Thoracic aorta (tissue), 2 donors: ENCODE measurements around the gene FAM184B. TPM values are rescaled to one million over a fixed set of nuclear protein-coding genes. Genes with fewer than 3 reads are reported as not detected.
"Not testable (repeated sequence)": the region's sequence is repeated elsewhere in the genome, so short reads cannot be mapped to it uniquely, and the experiment has no call there.

Experiments used
- ATAC-seq: fragments of 150-250 bp; one replicate; pipeline ENCODE4 v1.8.0; 2017; ENCODE audit warnings: low read depth; ENCODE audit not compliant: insufficient number of reproducible peaks, low FRiP score
- DNase-seq: peaks from one replicate; pipeline ENCODE4 v3.0.0-alpha.2; 2020; ENCODE audit warnings: low spot score
- H3K27ac ChIP-seq, 2 donors: fragments of 200-600 bp; sonication (generic); 1 replicate in 1 of 2; 2 replicates in 1 of 2; pipeline ENCODE4 v1.5.1; 2016; ENCODE audit warnings: mild to moderate bottlenecking in 2 of 2, moderate library complexity in 2 of 2
- H3K27me3 ChIP-seq: fragments of 200-600 bp; sonication (generic); replicated peaks from 2 replicates; pipeline ENCODE4 v1.6.0; 2016; ENCODE audit warnings: mild to moderate bottlenecking; ENCODE audit not compliant: insufficient read depth
- H3K36me3 ChIP-seq: fragments of 200-600 bp; sonication (generic); one replicate; pipeline ENCODE4 v1.5.1; 2016
- H3K4me1 ChIP-seq, 2 donors: fragments of 200-600 bp; sonication (generic); 1 replicate in 1 of 2; 2 replicates in 1 of 2; pipeline versions ENCODE4 v1.5.1 to v1.6.0; 2016; ENCODE audit warnings: low read depth in 2 of 2, mild to moderate bottlenecking in 1 of 2; ENCODE audit not compliant: control insufficient read depth in 1 of 2
- H3K4me3 ChIP-seq: fragments of 200-600 bp; sonication (generic); 2 replicates; pipeline ENCODE4 v1.5.1; 2016; ENCODE audit warnings: mild to moderate bottlenecking
- H3K9me3 ChIP-seq: fragments of 200-600 bp; sonication (generic); 2 replicates; pipeline ENCODE4 v1.5.1; 2016
- CTCF ChIP-seq: fragments of 200-600 bp; sonication (generic); IDR thresholded peaks from one replicate; pipeline ENCODE4 v1.5.1; 2019; ENCODE audit warnings: antibody characterized with exemption
- total RNA-seq, 2 donors: library from RNA; depleted of rRNA; stranded (reverse); fragments of >200 nt; gene quantifications; one replicate each; pipeline versions ENCODE4 v1.1.0 to v1.2.3, GENCODE V29; 2016

FAM184B gene
- total RNA-seq, 2 donors from 2014 or later: not detected

GRCh38 chr4:17713779-17714178 lies 67.6 kb downstream of the FAM184B start:
- DNase-seq (no peak), ATAC-seq (no peak)
- Histone ChIP-seq H3K27ac (no peak overlapping the region), H3K27me3 (no peaks in the 10 kb centered on the region), H3K4me1 (peaks cover 0 to 18% of the 10 kb centered on the region in 2 donors), H3K4me3 (no peak overlapping the region), H3K36me3 (no peaks in the 10 kb centered on the region), H3K9me3 (no peaks in the 10 kb centered on the region)
- TF ChIP-seq CTCF: no peak

GRCh38 chr4:17712166-17712565 lies 69.3 kb downstream of the FAM184B start:
- DNase-seq (no peak), ATAC-seq (no peak)
- Histone ChIP-seq H3K4me1 (peaks cover 0 to 2% of the 10 kb centered on the region in 2 donors), H3K27me3 (no peaks in the 10 kb centered on the region), H3K9me3 (no peaks in the 10 kb centered on the region), H3K27ac (no peak overlapping the region), H3K4me3 (no peak overlapping the region), H3K36me3 (no peaks in the 10 kb centered on the region)
- TF ChIP-seq CTCF: no peak

GRCh38 chr4:17711206-17711605 lies 70.2 kb downstream of the FAM184B start:
- not testable (repeated sequence) for H3K27me3 ChIP-seq, ATAC-seq, H3K4me3 ChIP-seq, H3K36me3 ChIP-seq, DNase-seq, H3K27ac ChIP-seq, H3K4me1 ChIP-seq, H3K9me3 ChIP-seq

GRCh38 chr4:17709763-17710068 lies 71.7 kb downstream of the FAM184B start:
- DNase-seq (no peak), ATAC-seq (no peak)
- Histone ChIP-seq H3K4me1 (no peaks in the 10 kb centered on the region), H3K36me3 (no peaks in the 10 kb centered on the region), H3K27ac (no peak overlapping the region), H3K27me3 (no peaks in the 10 kb centered on the region), H3K9me3 (no peaks in the 10 kb centered on the region), H3K4me3 (no peak overlapping the region)
- TF ChIP-seq CTCF: no peak

- ATAC-seq (no peak), DNase-seq (no peak)
- Histone ChIP-seq H3K36me3 (no peaks in the 10 kb centered on the region), H3K9me3 (no peaks in the 10 kb centered on the region), H3K27me3 (no peaks in the 10 kb centered on the region), H3K4me3 (no peak overlapping the region), H3K4me1 (no peaks in the 10 kb centered on the region), H3K27ac (no peak overlapping the region)
- no peak for TF ChIP-seq CTCF
Observed at GRCh38 chr4:17708992-17709762, 72.2 kb downstream of the FAM184B start.

GRCh38 chr4:17707671-17708070 lies 73.8 kb downstream of the FAM184B start:
- Histone ChIP-seq H3K36me3 (no peaks in the 10 kb centered on the region), H3K27ac (no peak overlapping the region), H3K9me3 (no peaks in the 10 kb centered on the region), H3K4me1 (no peaks in the 10 kb centered on the region), H3K27me3 (no peaks in the 10 kb centered on the region), H3K4me3 (no peak overlapping the region)
- TF ChIP-seq CTCF: no peak
- DNase-seq (no peak), ATAC-seq (no peak)
